ENCODE measurements around the gene LRP11. TPM values are rescaled to one million over a fixed set of nuclear protein-coding genes. Genes with fewer than 3 reads are reported as not detected.

Gene LRP11
- total and polyA plus RNA-seq, 2 of the 13 experiments (the other 11 are each of a cell fraction or from before 2014, with no cell fraction given), result 32.4 to 48.9 TPM

DNA sequence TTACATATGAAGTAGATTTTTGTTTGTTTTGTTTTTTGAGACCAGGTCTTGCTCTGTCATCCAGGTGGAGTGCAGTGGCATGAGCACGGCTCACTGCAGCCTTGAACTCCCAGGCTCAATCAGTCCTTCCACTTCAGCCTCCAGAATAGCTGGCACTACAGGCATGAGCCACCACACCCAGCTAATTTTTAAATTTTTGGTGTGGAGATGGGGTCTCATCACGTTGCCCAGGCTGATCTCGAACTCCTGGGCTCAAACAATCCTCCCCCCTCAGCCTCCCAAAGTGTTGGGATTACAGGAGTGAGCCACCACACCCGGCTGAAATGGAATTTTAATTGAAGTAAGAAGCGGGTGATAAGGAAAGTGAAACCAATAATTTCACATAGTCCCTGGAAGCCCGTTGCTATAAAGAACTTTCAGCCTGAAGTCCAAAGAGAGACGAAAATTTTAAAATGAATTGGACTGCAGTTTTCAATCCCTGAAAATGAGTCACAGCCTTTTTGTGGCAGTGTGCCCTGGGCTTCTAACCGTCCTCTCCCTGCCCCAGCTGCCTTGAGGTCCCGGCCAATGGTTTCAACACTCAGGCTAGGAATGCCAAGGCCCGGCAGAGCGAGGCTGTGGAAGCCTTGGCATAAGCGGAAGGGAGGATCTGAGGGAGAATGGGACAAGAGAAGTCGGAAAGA, 33.0 kb upstream of the LRP11 start:
- POLR2A ChIA-PET, result interaction anchor here (2.2 kb wide), 1 partner anchor 9 kb away, joined by 6 read pairs; no protein-coding TSS in a partner anchor
- FAIRE-seq, result no peak

GRCh38 chr6:149896491-149896890, 32.3 kb upstream of the LRP11 start:
- no peak for ATAC-seq
- no peak overlapping the region for H3K27ac ChIP-seq (ENCODE audit: extremely low read length, insufficient read depth, low read length)
- no peak overlapping the region; the same call in 1 of the 2 replicates for H3K4me2 ChIP-seq (ENCODE audit: low read depth, low read length)
- 48% methylated on average over 3 of the region's 3 CpGs for WGBS (ENCODE audit: low lambda C conversion rate)
- POLR2A ChIA-PET, result interaction anchor here (2.2 kb wide), 1 partner anchor 10 kb away, joined by 6 read pairs; no protein-coding TSS in a partner anchor
- no peak overlapping the region for H2AFZ ChIP-seq (ENCODE audit: low read length)
- H3K4me1 ChIP-seq (ENCODE audit: insufficient read depth, low read length), result peaks cover 36% of the 10 kb centered on the region
- no TSS peak for BruUV-seq (replicated peaks)
- no peak overlapping the region for H3K4me3 ChIP-seq (replicated peaks in 1 of 3; ENCODE audit: insufficient read depth in 1 of 3, low read depth in 2 of 3, low read length in 3 of 3)
- FAIRE-seq, result no peak
- H3K9me3 ChIP-seq (ENCODE audit: low read length), result no peaks in the 10 kb centered on the region
- intact Hi-C loops (cut with micrococcal nuclease; ENCODE audit: unreplicated experiment) (no loop called here), in situ Hi-C loops (cut with HindIII; ENCODE audit: extremely low pct_ligation_motif_present, low pct_unique_long_range_greater_than_20kb) (no loop called here)
- no peaks in the 10 kb centered on the region for H3K79me2 ChIP-seq (ENCODE audit: insufficient read depth, low read length)
- no peak overlapping the region for H3K9ac ChIP-seq (ENCODE audit: insufficient read depth, low read depth, low read length)
- no peaks in the 10 kb centered on the region for H3K36me3 ChIP-seq (replicated peaks in 1 of 2; ENCODE audit: control insufficient read depth in 1 of 2, insufficient read depth in 2 of 2, low read length in 2 of 2)
- no peaks in the 10 kb centered on the region for H4K20me1 ChIP-seq (ENCODE audit: insufficient read depth, low read length)
- CTCF ChIA-PET (ENCODE audit: low intra/inter-chr PET ratio, low total read pairs), result no interaction called here
- H3K27me3 ChIP-seq (ENCODE audit: control insufficient read depth in 1 of 2, insufficient read depth in 2 of 2, low read length in 2 of 2), result peaks cover 7 to 63% of the 10 kb centered on the region in 2 experiments
- DNase-seq (ENCODE audit: low spot score), result no peak
- TF ChIP-seq KMT2A (CRISPR knock-in tag; IDR thresholded peaks at IDR 0.05) (no peak), GABPA (IDR thresholded peaks at IDR 0.05; ENCODE audit: low read depth, low read length) (no peak), GABPA (CRISPR knock-in tag; IDR thresholded peaks at IDR 0.05; ENCODE audit: low read depth) (no peak), ZNF704 (CRISPR knock-in tag; IDR thresholded peaks at IDR 0.05; ENCODE audit: borderline replicate concordance) (no peak), KAT2B (IDR thresholded peaks at IDR 0.05; ENCODE audit: borderline replicate concordance, low read depth, low read length) (no peak), PRMT3 (CRISPR knock-in tag; IDR thresholded peaks at IDR 0.05; ENCODE audit: borderline replicate concordance, low read depth) (no peak), ZBTB4 (CRISPR knock-in tag; IDR thresholded peaks at IDR 0.05; ENCODE audit: borderline replicate concordance) (no peak)

More for the DNA sequence above, 33.0 kb upstream of the LRP11 start:
- in situ Hi-C loops (cut with HindIII; ENCODE audit: extremely low pct_ligation_motif_present, low pct_unique_long_range_greater_than_20kb) (no loop called here), intact Hi-C loops (cut with micrococcal nuclease; ENCODE audit: unreplicated experiment) (no loop called here)
- no peak overlapping the region for H3K27ac ChIP-seq (ENCODE audit: extremely low read length, insufficient read depth, low read length)
- TF ChIP-seq MBNL3 (CRISPR knock-in tag; conservative IDR thresholded peaks at IDR 0.05), result no peak
- TF ChIP-seq SMAD3 (CRISPR knock-in tag; IDR thresholded peaks at IDR 0.05), result no peak
- TF ChIP-seq, protein P1, sequence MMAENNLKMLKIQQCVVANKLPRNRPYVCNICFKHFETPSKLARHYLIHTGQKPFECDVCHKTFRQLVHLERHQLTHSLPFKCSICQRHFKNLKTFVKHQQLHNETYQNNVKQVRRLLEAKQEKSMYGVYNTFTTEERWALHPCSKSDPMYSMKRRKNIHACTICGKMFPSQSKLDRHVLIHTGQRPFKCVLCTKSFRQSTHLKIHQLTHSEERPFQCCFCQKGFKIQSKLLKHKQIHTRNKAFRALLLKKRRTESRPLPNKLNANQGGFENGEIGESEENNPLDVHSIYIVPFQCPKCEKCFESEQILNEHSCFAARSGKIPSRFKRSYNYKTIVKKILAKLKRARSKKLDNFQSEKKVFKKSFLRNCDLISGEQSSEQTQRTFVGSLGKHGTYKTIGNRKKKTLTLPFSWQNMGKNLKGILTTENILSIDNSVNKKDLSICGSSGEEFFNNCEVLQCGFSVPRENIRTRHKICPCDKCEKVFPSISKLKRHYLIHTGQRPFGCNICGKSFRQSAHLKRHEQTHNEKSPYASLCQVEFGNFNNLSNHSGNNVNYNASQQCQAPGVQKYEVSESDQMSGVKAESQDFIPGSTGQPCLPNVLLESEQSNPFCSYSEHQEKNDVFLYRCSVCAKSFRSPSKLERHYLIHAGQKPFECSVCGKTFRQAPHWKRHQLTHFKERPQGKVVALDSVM (CRISPR knock-in tag; IDR thresholded peaks at IDR 0.05), result 0 out of 2 replicates have a peak, but pooled peaks have one; percentile 13
- no peak for TF ChIP-seq RXRB (CRISPR knock-in tag; IDR thresholded peaks at IDR 0.05; ENCODE audit: borderline replicate concordance)
- peak overlapping the region; percentile 55 for H3K4me2 ChIP-seq (ENCODE audit: low read depth, low read length)
- ATAC-seq (peak; percentile 58), DNase-seq (ENCODE audit: low spot score) (no peak)
- H3K27me3 ChIP-seq (ENCODE audit: control insufficient read depth in 1 of 2, insufficient read depth in 2 of 2, low read length in 2 of 2), result peaks cover 7 to 64% of the 10 kb centered on the region in 2 experiments
- no peak overlapping the region for H3K9ac ChIP-seq (ENCODE audit: insufficient read depth, low read depth, low read length)
- no peaks in the 10 kb centered on the region for H4K20me1 ChIP-seq (ENCODE audit: insufficient read depth, low read length)
- no TSS peak for BruUV-seq (replicated peaks)
- CTCF ChIA-PET (ENCODE audit: low intra/inter-chr PET ratio, low total read pairs), result no interaction called here
- no peaks in the 10 kb centered on the region for H3K9me3 ChIP-seq (ENCODE audit: low read length)
- H3K36me3 ChIP-seq (replicated peaks in 1 of 2; ENCODE audit: control insufficient read depth in 1 of 2, insufficient read depth in 2 of 2, low read length in 2 of 2), result no peaks in the 10 kb centered on the region
- no peak overlapping the region for H2AFZ ChIP-seq (ENCODE audit: low read length)
- WGBS (ENCODE audit: low lambda C conversion rate), result 9% methylated on average over 13 of the region's 13 CpGs
- H3K79me2 ChIP-seq (ENCODE audit: insufficient read depth, low read length), result no peaks in the 10 kb centered on the region
- peaks cover 36% of the 10 kb centered on the region for H3K4me1 ChIP-seq (ENCODE audit: insufficient read depth, low read length)
- H3K4me3 ChIP-seq (replicated peaks in 1 of 3; ENCODE audit: insufficient read depth in 1 of 3, low read depth in 2 of 3, low read length in 3 of 3), result peak overlapping the region in 2 of 3 experiments; percentile 9 to 21; a peak in 2 of 6 replicates
